Measurements from ENCODE around the gene ALPK1. TPM values are rescaled to one million over a fixed set of nuclear protein-coding genes. Genes with fewer than 3 reads are reported as not detected.

ALPK1 gene
- total and polyA plus RNA-seq, 2 donors (not counting 1 experiment from before 2014, with no cell fraction given) = 5.5 to 27.2 TPM

- H3K79me2 ChIP-seq (ENCODE audit: control insufficient read depth, insufficient read depth, low read length) = no peaks in the 10 kb centered on the region
- CTCF ChIA-PET = no interaction called here
- H3K36me3 ChIP-seq (replicated peaks in 1 of 2; ENCODE audit: control extremely low read depth in 1 of 2, control insufficient read depth in 1 of 2, extremely low read depth in 1 of 2, insufficient read depth in 2 of 2, low read length in 1 of 2) = no peaks in the 10 kb centered on the region
- POLR2A ChIA-PET = no interaction called here
- H3K9ac ChIP-seq (ENCODE audit: low read length) = no peak overlapping the region
- Mint-ChIP-seq H3K4me1 (no peaks in the 10 kb centered on the region), H3K27me3 (no peaks in the 10 kb centered on the region), H3K4me3 (no peak overlapping the region), H3K27ac (no peak overlapping the region), H3K9me3 (ENCODE audit: insufficient read depth) (no peaks in the 10 kb centered on the region)
- no peak for ATAC-seq (ENCODE audit: low read depth)
- no peaks in the 10 kb centered on the region for H3K27me3 ChIP-seq (replicated peaks in 1 of 4; ENCODE audit: control extremely low read depth in 1 of 4, control insufficient read depth in 3 of 4, insufficient read depth in 4 of 4, low read length in 3 of 4)
- no peak overlapping the region for H3K4me2 ChIP-seq (replicated peaks; ENCODE audit: low read depth, low read length, poor library complexity, severe bottlenecking)
- H3K9me3 ChIP-seq (ENCODE audit: control extremely low read depth in 1 of 3, control insufficient read depth in 2 of 3, insufficient read depth in 1 of 3, low read length in 2 of 3) = no peaks in the 10 kb centered on the region
- H2AFZ ChIP-seq (ENCODE audit: insufficient read depth, low read depth, low read length, poor library complexity, severe bottlenecking) = no peak overlapping the region
- intact Hi-C loops (cut with micrococcal nuclease) = no loop called here
- no peak overlapping the region for H3K4me3 ChIP-seq (ENCODE audit: control extremely low read depth in 1 of 5, extremely low read depth in 1 of 5, insufficient read depth in 1 of 5, low read depth in 2 of 5, low read length in 4 of 5)
- no peaks in the 10 kb centered on the region for H3K4me1 ChIP-seq (ENCODE audit: control insufficient read depth in 2 of 2, insufficient read depth in 2 of 2, low read length in 2 of 2)
- no peak for DNase-seq
- 100% methylated on average over 1 of the region's 5 CpGs for WGBS (ENCODE audit: insufficient coverage)
- TF ChIP-seq, protein P1, sequence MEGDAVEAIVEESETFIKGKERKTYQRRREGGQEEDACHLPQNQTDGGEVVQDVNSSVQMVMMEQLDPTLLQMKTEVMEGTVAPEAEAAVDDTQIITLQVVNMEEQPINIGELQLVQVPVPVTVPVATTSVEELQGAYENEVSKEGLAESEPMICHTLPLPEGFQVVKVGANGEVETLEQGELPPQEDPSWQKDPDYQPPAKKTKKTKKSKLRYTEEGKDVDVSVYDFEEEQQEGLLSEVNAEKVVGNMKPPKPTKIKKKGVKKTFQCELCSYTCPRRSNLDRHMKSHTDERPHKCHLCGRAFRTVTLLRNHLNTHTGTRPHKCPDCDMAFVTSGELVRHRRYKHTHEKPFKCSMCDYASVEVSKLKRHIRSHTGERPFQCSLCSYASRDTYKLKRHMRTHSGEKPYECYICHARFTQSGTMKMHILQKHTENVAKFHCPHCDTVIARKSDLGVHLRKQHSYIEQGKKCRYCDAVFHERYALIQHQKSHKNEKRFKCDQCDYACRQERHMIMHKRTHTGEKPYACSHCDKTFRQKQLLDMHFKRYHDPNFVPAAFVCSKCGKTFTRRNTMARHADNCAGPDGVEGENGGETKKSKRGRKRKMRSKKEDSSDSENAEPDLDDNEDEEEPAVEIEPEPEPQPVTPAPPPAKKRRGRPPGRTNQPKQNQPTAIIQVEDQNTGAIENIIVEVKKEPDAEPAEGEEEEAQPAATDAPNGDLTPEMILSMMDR (IDR thresholded peaks at IDR 0.05) = no peak
- no peak for TF ChIP-seq EZH2 (IDR thresholded peaks at IDR 0.05; ENCODE audit: borderline replicate concordance, insufficient read depth, low read depth, low read length, poor library complexity, severe bottlenecking)
- H3K27ac ChIP-seq (ENCODE audit: low read length in 2 of 2) = no peak overlapping the region
- no peaks in the 10 kb centered on the region for H4K20me1 ChIP-seq (ENCODE audit: control insufficient read depth, insufficient read depth, low read length, poor library complexity, severe bottlenecking)
Measured at GRCh38 chr4:112341033-112341432, 43.9 kb downstream of the ALPK1 start.

- H3K27me3 Mint-ChIP-seq = no peaks in the 10 kb centered on the region
- DNase-seq (no peak), ATAC-seq (ENCODE audit: low read depth) (no peak)
- no peaks in the 10 kb centered on the region for H3K9me3 ChIP-seq (ENCODE audit: control extremely low read depth in 1 of 3, control insufficient read depth in 2 of 3, insufficient read depth in 1 of 3, low read length in 2 of 3)
- H3K4me1 Mint-ChIP-seq = no peaks in the 10 kb centered on the region
- intact Hi-C loops (cut with micrococcal nuclease) = no loop called here
- H4K20me1 ChIP-seq (ENCODE audit: control insufficient read depth, insufficient read depth, low read length, poor library complexity, severe bottlenecking) = no peaks in the 10 kb centered on the region
- no peaks in the 10 kb centered on the region for H3K4me1 ChIP-seq (ENCODE audit: control insufficient read depth in 2 of 2, insufficient read depth in 2 of 2, low read length in 2 of 2)
- H3K27ac Mint-ChIP-seq = no peak overlapping the region
- H3K27ac ChIP-seq (ENCODE audit: low read length in 2 of 2) = no peak overlapping the region
- no peaks in the 10 kb centered on the region for H3K36me3 ChIP-seq (replicated peaks in 1 of 2; ENCODE audit: control extremely low read depth in 1 of 2, control insufficient read depth in 1 of 2, extremely low read depth in 1 of 2, insufficient read depth in 2 of 2, low read length in 1 of 2)
- H2AFZ ChIP-seq (ENCODE audit: insufficient read depth, low read depth, low read length, poor library complexity, severe bottlenecking) = no peak overlapping the region
- no peaks in the 10 kb centered on the region for H3K27me3 ChIP-seq (replicated peaks in 1 of 4; ENCODE audit: control extremely low read depth in 1 of 4, control insufficient read depth in 3 of 4, insufficient read depth in 4 of 4, low read length in 3 of 4)
- 96% methylated on average over 5 of the region's 10 CpGs for WGBS (ENCODE audit: insufficient coverage)
- TF ChIP-seq EZH2 (IDR thresholded peaks at IDR 0.05; ENCODE audit: borderline replicate concordance, insufficient read depth, low read depth, low read length, poor library complexity, severe bottlenecking) = no peak
- TF ChIP-seq, protein P1 (IDR thresholded peaks at IDR 0.05) = no peak
- ChIA-PET POLR2A (no interaction called here), CTCF (no interaction called here)
- no peak overlapping the region for H3K9ac ChIP-seq (ENCODE audit: low read length)
- H3K4me2 ChIP-seq (replicated peaks; ENCODE audit: low read depth, low read length, poor library complexity, severe bottlenecking) = no peak overlapping the region
- no peak overlapping the region for H3K4me3 ChIP-seq (ENCODE audit: control extremely low read depth in 1 of 5, extremely low read depth in 1 of 5, insufficient read depth in 1 of 5, low read depth in 2 of 5, low read length in 4 of 5)
- H3K4me3 Mint-ChIP-seq = no peak overlapping the region
- H3K79me2 ChIP-seq (ENCODE audit: control insufficient read depth, insufficient read depth, low read length) = no peaks in the 10 kb centered on the region
- H3K9me3 Mint-ChIP-seq (ENCODE audit: insufficient read depth) = no peaks in the 10 kb centered on the region
Measured at GRCh38 chr4:112343330-112344080, 46.3 kb downstream of the ALPK1 start.
